ENCODE data around the gene ANKRD44. TPM values are rescaled to one million over a fixed set of nuclear protein-coding genes. Genes with fewer than 3 reads are reported as not detected.

The ANKRD44 gene
- total and polyA plus RNA-seq, 2 of the 8 experiments (the other 6 are each of a cell fraction or from before 2014, with no cell fraction given) = 1.2 to 1.3 TPM

DNA sequence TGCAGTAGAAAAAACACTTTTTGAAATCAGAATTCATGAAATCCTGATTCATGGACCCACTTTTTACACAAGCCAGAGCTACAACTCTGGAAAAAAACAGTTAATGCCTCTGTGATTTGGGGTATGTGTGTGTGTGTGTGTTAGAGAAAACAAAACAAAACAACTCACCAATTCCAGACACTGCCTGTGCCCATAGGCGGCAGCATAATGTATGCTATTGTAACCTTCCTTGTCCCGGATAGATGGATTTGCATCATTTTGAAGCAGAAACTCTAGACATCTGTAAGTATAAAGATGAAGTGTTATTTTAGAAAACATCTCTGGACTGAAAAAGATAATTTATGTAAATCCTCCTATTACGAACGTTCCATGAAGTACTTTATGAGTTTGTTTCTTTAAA is 232.0 kb downstream of the ANKRD44 start (continued):
- TF ChIP-seq PHF8 (conservative IDR thresholded peaks at IDR 0.05; ENCODE audit: low read depth, low read length) (no peak), SIX5 (IDR thresholded peaks at IDR 0.05; ENCODE audit: low read depth, low read length) (no peak)

Data from H1 (cell line).